Skeletal muscle satellite cell (primary cell): ENCODE data around the gene FAM120C. TPM values are rescaled to one million over a fixed set of nuclear protein-coding genes. Genes with fewer than 3 reads are reported as not detected.

Experiments
- H3K27me3 ChIP-seq: 2 replicates; pipeline ENCODE4 v1.7.0; 2013; ENCODE audit warnings: low read length; ENCODE audit not compliant: control insufficient read depth, insufficient read depth
- H3K36me3 ChIP-seq: 2 replicates; pipeline ENCODE4 v1.7.0; 2013; ENCODE audit warnings: mild to moderate bottlenecking, control low read depth, low read length; ENCODE audit not compliant: insufficient read depth
- H3K4me1 ChIP-seq: 2 replicates; pipeline ENCODE4 v1.7.0; 2013; ENCODE audit warnings: low read length; ENCODE audit not compliant: control insufficient read depth, insufficient read depth
- H3K4me2 ChIP-seq: 2 replicates; pipeline ENCODE4 v1.7.0; 2013; ENCODE audit warnings: mild to moderate bottlenecking, low read length
- H3K4me3 ChIP-seq: 2 replicates; pipeline ENCODE4 v1.7.0; 2013; ENCODE audit warnings: low read length
- H3K9ac ChIP-seq: 2 replicates; pipeline ENCODE4 v1.7.0; 2013; ENCODE audit warnings: mild to moderate bottlenecking, low read depth, low read length, moderate library complexity
- H3K9me3 ChIP-seq: replicated peaks from 2 replicates; pipeline ENCODE4 v1.7.0; 2013; ENCODE audit warnings: mild to moderate bottlenecking, control low read depth, low read length
- small RNA-seq: library from RNA; depleted of rRNA; stranded (forward); fragments of <200 nt; gene quantifications from one replicate; pipeline ENCODE3, GENCODE V24; 2012

The FAM120C gene

DNA sequence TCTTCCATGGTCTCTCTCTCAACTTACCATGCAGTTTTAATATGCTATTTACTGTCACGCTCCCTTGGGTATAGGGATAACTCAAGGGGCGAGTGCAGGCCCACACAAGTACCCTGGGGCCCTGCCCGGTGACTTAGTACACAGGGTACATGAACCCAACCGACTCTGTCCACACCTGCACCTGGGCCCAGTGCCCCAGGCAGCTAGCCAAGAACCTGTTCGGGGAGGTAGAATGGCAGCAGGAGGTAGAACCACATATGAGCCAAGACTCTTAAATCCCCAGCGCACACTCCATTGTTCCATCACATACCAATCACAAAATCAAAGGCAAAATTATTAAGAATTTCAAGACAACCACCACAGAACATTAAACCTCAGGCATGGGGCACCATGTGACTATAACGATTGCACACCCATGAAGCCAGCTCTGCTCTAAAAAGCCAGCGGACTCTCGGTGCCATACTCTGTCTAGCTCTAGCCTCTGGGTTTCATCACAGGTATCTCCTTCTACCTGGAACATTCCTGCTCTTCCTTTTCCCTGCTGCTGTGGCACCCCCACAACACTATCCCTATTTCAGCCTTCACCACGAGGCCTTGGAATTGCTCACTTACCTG, 153.4 kb downstream of the FAM120C start:
- Histone ChIP-seq H3K4me3 (no peak overlapping the region), H3K9ac (no peak overlapping the region), H3K4me1 (no peaks in the 10 kb centered on the region), H3K27me3 (no peaks in the 10 kb centered on the region), H3K9me3 (no peaks in the 10 kb centered on the region), H3K36me3 (peaks cover 11% of the 10 kb centered on the region), H3K4me2 (no peak overlapping the region)

DNA sequence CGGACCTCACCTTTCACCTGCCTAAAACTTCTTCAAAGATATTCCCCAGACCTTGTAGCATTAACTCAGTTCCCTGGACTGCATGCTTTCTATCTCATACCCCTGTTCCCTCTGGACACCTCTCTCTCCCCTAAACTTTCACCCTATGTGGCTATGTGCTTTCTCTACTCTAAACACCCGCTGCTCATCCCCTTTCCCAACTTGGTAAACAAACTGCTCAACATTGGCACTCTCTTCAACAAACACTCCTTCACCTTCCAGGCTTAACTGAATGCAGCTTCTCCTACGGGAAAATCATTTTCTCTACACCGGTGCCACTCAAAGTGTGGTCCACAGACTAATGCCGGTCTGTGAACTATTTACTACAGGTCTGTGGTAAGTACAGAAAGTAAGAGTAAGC, 158.7 kb downstream of the FAM120C start:
- Histone ChIP-seq H3K4me2 (no peak overlapping the region), H3K4me3 (no peak overlapping the region), H3K9me3 (no peaks in the 10 kb centered on the region), H3K9ac (no peak overlapping the region), H3K4me1 (no peaks in the 10 kb centered on the region), H3K36me3 (peaks cover 11% of the 10 kb centered on the region), H3K27me3 (no peaks in the 10 kb centered on the region)

Small RNA genes lying within 50 kb of the gene (small RNA-seq; reads per million reads assigned to genes)
- gene AL589872.1, result not detected
